Stimulated activated naive CD8-positive, alpha-beta T cell treated with anti-CD3 and anti-CD28 coated beads, Interleukin-15, Interleukin-2, amounts not matched to agents 100 ng/mL and 50 ng/mL, for 24 hours (primary cell): ENCODE measurements around the gene RRAGC.

Experiments
- H3K27ac Mint-ChIP-seq: one replicate; pipeline ENCODE4 v1.8.0; 2021; ENCODE audit warnings: mild to moderate bottlenecking, mixed read lengths
- H3K27me3 Mint-ChIP-seq: one replicate; pipeline ENCODE4 v1.8.0; 2021; ENCODE audit warnings: mixed read lengths
- H3K36me3 Mint-ChIP-seq: one replicate; pipeline ENCODE4 v1.8.0; 2021; ENCODE audit warnings: low read depth, mixed read lengths
- H3K4me1 Mint-ChIP-seq: one replicate; pipeline ENCODE4 v1.8.0; 2021; ENCODE audit warnings: low read depth, mixed read lengths
- H3K4me3 Mint-ChIP-seq: one replicate; pipeline ENCODE4 v1.8.0; 2021; ENCODE audit warnings: mild to moderate bottlenecking, mixed read lengths
- H3K9me3 Mint-ChIP-seq: one replicate; pipeline ENCODE4 v1.8.0; 2021; ENCODE audit warnings: mixed read lengths

RRAGC gene

DNA sequence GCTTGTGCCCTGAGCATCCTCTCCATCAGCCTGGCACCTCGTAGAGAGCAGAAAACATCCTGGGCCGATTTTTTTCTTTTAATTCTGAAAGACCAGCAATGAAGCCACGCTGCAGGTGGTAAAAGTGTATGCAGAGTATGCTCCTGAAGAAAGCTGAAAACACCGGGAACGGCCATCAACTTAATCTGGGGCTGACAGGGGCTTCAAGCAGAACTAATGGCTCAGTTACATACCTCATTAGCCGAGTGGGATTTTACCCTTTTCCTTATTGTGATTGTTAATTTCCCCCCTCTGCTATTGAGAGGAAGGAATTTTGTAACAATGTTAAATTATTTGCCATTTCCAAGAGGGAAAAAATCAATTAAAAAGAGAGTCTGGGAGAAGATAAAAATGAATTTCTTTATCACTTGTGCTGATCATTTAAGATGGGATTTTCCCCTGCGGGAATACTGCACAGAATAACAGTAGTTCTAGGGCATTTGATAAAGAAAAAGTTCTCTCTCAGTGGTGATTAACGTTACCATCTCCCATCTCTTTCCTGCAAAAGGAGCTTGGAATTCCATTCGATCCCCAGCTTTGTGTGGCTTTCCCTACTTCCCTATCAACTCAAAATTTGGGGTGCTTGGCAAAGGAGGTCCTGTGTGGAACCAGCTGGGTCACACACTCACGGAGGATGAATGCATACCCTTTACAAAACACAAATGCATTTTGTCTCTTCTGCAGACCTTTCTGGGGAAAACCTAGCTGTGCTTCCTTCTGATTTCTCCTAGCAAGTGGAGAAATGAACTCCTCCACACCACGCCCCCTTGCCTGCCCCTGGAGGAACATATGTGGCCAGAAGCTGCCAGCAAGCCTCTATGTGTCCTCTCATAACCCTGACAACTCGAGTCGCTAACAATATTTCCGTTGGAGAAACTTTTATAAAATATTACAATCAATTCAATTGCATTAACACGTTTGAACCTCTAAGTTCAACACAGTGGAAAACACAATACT is 70.9 kb downstream of the RRAGC start:
- H3K9me3 Mint-ChIP-seq, result no peaks in the 10 kb centered on the region
- H3K27ac Mint-ChIP-seq, result no peak overlapping the region
- H3K36me3 Mint-ChIP-seq, result no peaks in the 10 kb centered on the region
- peaks cover 44% of the 10 kb centered on the region for H3K27me3 Mint-ChIP-seq
- no peak overlapping the region for H3K4me3 Mint-ChIP-seq
- H3K4me1 Mint-ChIP-seq, result no peaks in the 10 kb centered on the region
